Measurements from ENCODE around the gene OVCH2. TPM values are rescaled to one million over a fixed set of nuclear protein-coding genes. Genes with fewer than 3 reads are reported as not detected.

Gene OVCH2
- total RNA-seq, 2 experiments from 2014 or later, result not detected

- no peak for TF ChIP-seq CTCF (IDR thresholded peaks at IDR 0.05)
- Histone ChIP-seq H3K27me3 (ENCODE audit: control insufficient read depth in 1 of 2, insufficient read depth in 2 of 2, low read length in 2 of 2) (no peaks in the 10 kb centered on the region), H3K4me1 (ENCODE audit: insufficient read depth, low read length) (no peaks in the 10 kb centered on the region), H3K4me3 (ENCODE audit: low read length) (no peak overlapping the region), H3K9me3 (ENCODE audit: control insufficient read depth in 1 of 2, insufficient read depth in 1 of 2, low read length in 2 of 2) (no peaks in the 10 kb centered on the region), H3K27ac (ENCODE audit: low read depth in 1 of 2, low read length in 2 of 2) (no peak overlapping the region), H3K36me3 (ENCODE audit: insufficient read depth, low read length) (no peaks in the 10 kb centered on the region)
- no peaks in the 10 kb centered on the region for H3K27me3 Mint-ChIP-seq
- ATAC-seq (ENCODE audit: poor library complexity) (no peak), DNase-seq (no peak)
- peaks cover 95% of the 10 kb centered on the region for H3K36me3 Mint-ChIP-seq (ENCODE audit: low read depth)
- no peak overlapping the region for H3K4me3 Mint-ChIP-seq
- H3K27ac Mint-ChIP-seq, result no peak overlapping the region
- H3K4me1 Mint-ChIP-seq (ENCODE audit: low read depth), result no peaks in the 10 kb centered on the region
- POLR2A ChIA-PET, result no interaction called here
- intact Hi-C loops (cut with DNase I, micrococcal nuclease), result no loop called here
- CTCF ChIA-PET, result no interaction called here
- H3K9me3 Mint-ChIP-seq, result no peaks in the 10 kb centered on the region
Measured at GRCh38 chr11:7651700-7652099, 54.6 kb downstream of the OVCH2 start.

GRCh38 chr11:7651140-7651551 lies 55.1 kb downstream of the OVCH2 start:
- CTCF ChIA-PET, result no interaction called here
- peaks cover 94% of the 10 kb centered on the region for H3K36me3 Mint-ChIP-seq (ENCODE audit: low read depth)
- no peaks in the 10 kb centered on the region for H3K4me1 Mint-ChIP-seq (ENCODE audit: low read depth)
- H3K9me3 ChIP-seq (ENCODE audit: control insufficient read depth in 1 of 2, insufficient read depth in 1 of 2, low read length in 2 of 2), result no peaks in the 10 kb centered on the region
- TF ChIP-seq CTCF (IDR thresholded peaks at IDR 0.05), result no peak
- H3K27ac Mint-ChIP-seq, result no peak overlapping the region
- no peaks in the 10 kb centered on the region for H3K9me3 Mint-ChIP-seq
- DNase-seq, result no peak
- no peaks in the 10 kb centered on the region for H3K36me3 ChIP-seq (ENCODE audit: insufficient read depth, low read length)
- no peaks in the 10 kb centered on the region for H3K27me3 ChIP-seq (ENCODE audit: control insufficient read depth in 1 of 2, insufficient read depth in 2 of 2, low read length in 2 of 2)
- no peak overlapping the region for H3K4me3 ChIP-seq (ENCODE audit: low read length)
- POLR2A ChIA-PET, result no interaction called here
- H3K27ac ChIP-seq (ENCODE audit: low read depth in 1 of 2, low read length in 2 of 2), result no peak overlapping the region
- H3K4me1 ChIP-seq (ENCODE audit: insufficient read depth, low read length), result no peaks in the 10 kb centered on the region
- no peaks in the 10 kb centered on the region for H3K27me3 Mint-ChIP-seq
- ATAC-seq (ENCODE audit: poor library complexity), result no peak
- intact Hi-C loops (cut with DNase I, micrococcal nuclease), result no loop called here
- no peak overlapping the region for H3K4me3 Mint-ChIP-seq

GRCh38 chr11:7648264-7648663 lies 58.0 kb downstream of the OVCH2 start:
- H3K27ac ChIP-seq (ENCODE audit: low read depth in 1 of 2, low read length in 2 of 2), result no peak overlapping the region
- CTCF ChIA-PET, result no interaction called here
- Mint-ChIP-seq H3K27me3 (no peaks in the 10 kb centered on the region), H3K27ac (no peak overlapping the region), H3K9me3 (no peaks in the 10 kb centered on the region), H3K4me3 (no peak overlapping the region), H3K4me1 (ENCODE audit: low read depth) (no peaks in the 10 kb centered on the region), H3K36me3 (ENCODE audit: low read depth) (peaks cover 81% of the 10 kb centered on the region)
- H3K4me1 ChIP-seq (ENCODE audit: insufficient read depth, low read length), result no peaks in the 10 kb centered on the region
- ATAC-seq (ENCODE audit: poor library complexity) (no peak), DNase-seq (no peak)
- H3K4me3 ChIP-seq (ENCODE audit: low read length), result no peak overlapping the region
- H3K36me3 ChIP-seq (ENCODE audit: insufficient read depth, low read length), result no peaks in the 10 kb centered on the region
- POLR2A ChIA-PET, result no interaction called here
- no peaks in the 10 kb centered on the region for H3K9me3 ChIP-seq (ENCODE audit: control insufficient read depth in 1 of 2, insufficient read depth in 1 of 2, low read length in 2 of 2)
- no peak for TF ChIP-seq CTCF (IDR thresholded peaks at IDR 0.05)
- H3K27me3 ChIP-seq (ENCODE audit: control insufficient read depth in 1 of 2, insufficient read depth in 2 of 2, low read length in 2 of 2), result no peaks in the 10 kb centered on the region
- intact Hi-C loops (cut with DNase I, micrococcal nuclease), result no loop called here
